ENCODE measurements around the gene FCHO2.

GRCh38 chr5:73132759-73133158 is 176.9 kb downstream of the FCHO2 start:
- TF ChIP-seq EZH2 (IDR thresholded peaks at IDR 0.05), result no peak
- TF ChIP-seq POLR2AphosphoS5 (IDR thresholded peaks at IDR 0.05; ENCODE audit: borderline replicate concordance, low read depth, low read length), result no peak
